ENCODE data around the gene EML4. TPM values are rescaled to one million over a fixed set of nuclear protein-coding genes. Genes with fewer than 3 reads are reported as not detected.

Gene EML4
- total RNA-seq, 4 donors from 2014 or later: 3.0 to 5.0 (median 4.6) TPM

DNA sequence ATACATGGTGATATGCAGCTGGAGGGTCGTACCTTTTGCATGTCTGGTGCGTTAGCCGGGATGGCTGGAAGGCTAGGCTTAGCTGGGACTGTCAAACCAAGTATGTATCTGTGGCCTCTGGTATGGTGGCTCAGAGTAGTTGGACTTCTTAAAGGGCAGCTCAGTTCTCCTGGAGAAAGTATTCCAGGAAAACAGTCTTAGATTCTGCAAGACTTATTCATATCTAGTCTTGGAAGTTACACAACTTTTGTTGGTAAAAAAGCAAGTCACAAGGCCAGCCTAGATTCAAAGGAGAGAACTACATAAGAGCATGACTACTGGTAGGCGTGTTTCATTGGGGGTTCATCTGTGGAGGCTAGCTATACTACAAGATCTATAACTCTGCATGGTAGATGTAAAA lies 45.5 kb downstream of the EML4 start:
- in situ Hi-C loops (cut with MboI; ENCODE audit: low sequenced_read_pairs in 4 of 4): no loop called here

DNA sequence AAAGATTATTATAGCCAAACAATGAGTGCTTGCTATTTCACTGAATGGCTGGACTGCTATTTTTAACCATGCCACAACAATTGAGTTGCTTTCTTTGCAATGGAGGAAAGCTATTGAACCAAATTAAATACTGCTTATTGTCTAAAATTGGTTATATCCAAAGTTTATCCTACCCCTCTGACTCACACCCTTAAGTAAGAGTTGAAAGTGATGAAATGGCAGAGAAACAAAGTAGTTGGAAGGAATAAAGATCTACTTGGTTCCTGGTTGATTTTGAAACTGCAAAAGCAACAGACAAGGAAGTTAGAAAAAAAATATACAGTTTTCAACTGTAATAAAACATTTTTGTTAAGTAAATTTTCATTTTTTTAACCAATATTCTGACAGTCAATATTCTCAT lies 47.5 kb downstream of the EML4 start:
- H3K27ac ChIP-seq: no peak overlapping the region
- no peak overlapping the region for H3K4me3 ChIP-seq
- H3K36me3 ChIP-seq: no peaks in the 10 kb centered on the region
- no peaks in the 10 kb centered on the region for H3K4me1 ChIP-seq
- in situ Hi-C loops (cut with MboI; ENCODE audit: low sequenced_read_pairs in 4 of 4): no loop called here
- intact Hi-C loops (cut with DNase I; ENCODE audit: low total_unique reads): no loop called here
- no peak for ATAC-seq
- DNase-seq: no peak
- no peaks in the 10 kb centered on the region for H3K9me3 ChIP-seq
- TF ChIP-seq, protein P1, sequence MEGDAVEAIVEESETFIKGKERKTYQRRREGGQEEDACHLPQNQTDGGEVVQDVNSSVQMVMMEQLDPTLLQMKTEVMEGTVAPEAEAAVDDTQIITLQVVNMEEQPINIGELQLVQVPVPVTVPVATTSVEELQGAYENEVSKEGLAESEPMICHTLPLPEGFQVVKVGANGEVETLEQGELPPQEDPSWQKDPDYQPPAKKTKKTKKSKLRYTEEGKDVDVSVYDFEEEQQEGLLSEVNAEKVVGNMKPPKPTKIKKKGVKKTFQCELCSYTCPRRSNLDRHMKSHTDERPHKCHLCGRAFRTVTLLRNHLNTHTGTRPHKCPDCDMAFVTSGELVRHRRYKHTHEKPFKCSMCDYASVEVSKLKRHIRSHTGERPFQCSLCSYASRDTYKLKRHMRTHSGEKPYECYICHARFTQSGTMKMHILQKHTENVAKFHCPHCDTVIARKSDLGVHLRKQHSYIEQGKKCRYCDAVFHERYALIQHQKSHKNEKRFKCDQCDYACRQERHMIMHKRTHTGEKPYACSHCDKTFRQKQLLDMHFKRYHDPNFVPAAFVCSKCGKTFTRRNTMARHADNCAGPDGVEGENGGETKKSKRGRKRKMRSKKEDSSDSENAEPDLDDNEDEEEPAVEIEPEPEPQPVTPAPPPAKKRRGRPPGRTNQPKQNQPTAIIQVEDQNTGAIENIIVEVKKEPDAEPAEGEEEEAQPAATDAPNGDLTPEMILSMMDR (IDR thresholded peaks at IDR 0.05 in 4 of 5, conservative IDR thresholded peaks at IDR 0.05 in 1 of 5): no peak
- TF ChIP-seq POLR2A (IDR thresholded peaks at IDR 0.05): no peak
- H3K27me3 ChIP-seq: no peaks in the 10 kb centered on the region

More for the DNA sequence above, 45.5 kb downstream of the EML4 start:
- H3K27ac ChIP-seq: no peak overlapping the region
- H3K9me3 ChIP-seq: no peaks in the 10 kb centered on the region
- DNase-seq (no peak), ATAC-seq (no peak)
- intact Hi-C loops (cut with DNase I; ENCODE audit: low total_unique reads): no loop called here
- no peaks in the 10 kb centered on the region for H3K4me1 ChIP-seq
- TF ChIP-seq POLR2A (IDR thresholded peaks at IDR 0.05): no peak
- TF ChIP-seq, protein P1 (IDR thresholded peaks at IDR 0.05 in 4 of 5, conservative IDR thresholded peaks at IDR 0.05 in 1 of 5): no peak
- H3K27me3 ChIP-seq: no peaks in the 10 kb centered on the region
- H3K4me3 ChIP-seq: no peak overlapping the region
- H3K36me3 ChIP-seq: no peaks in the 10 kb centered on the region

DNA sequence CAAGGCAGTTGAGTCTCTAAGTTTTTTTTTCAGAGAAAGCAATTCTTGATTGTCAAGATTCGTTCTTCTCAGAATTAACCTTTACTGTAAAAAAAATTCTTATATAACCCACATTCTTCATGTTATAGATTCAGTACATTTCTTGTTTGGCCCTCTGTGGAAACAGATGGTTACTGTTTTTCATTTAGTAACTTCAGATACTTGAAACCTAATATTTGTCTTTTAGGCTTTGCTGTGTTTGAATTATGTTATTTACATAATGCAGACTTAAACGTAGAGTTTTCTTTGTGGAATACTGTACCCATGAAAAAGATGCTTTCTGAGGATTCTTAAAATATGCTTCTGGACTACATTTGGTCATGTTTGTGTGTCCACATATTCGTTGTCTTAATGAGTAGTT lies 48.2 kb downstream of the EML4 start:
- Histone ChIP-seq H3K36me3 (no peaks in the 10 kb centered on the region), H3K27me3 (no peaks in the 10 kb centered on the region), H3K9me3 (no peaks in the 10 kb centered on the region), H3K4me1 (peaks cover 0 to 4% of the 10 kb centered on the region in 2 donors), H3K27ac (no peak overlapping the region), H3K4me3 (no peak overlapping the region)
- intact Hi-C loops (cut with DNase I; ENCODE audit: low total_unique reads): no loop called here
- ATAC-seq: no peak
- in situ Hi-C loops (cut with MboI; ENCODE audit: low sequenced_read_pairs in 4 of 4): no loop called here
- TF ChIP-seq, protein P1 (IDR thresholded peaks at IDR 0.05 in 4 of 5, conservative IDR thresholded peaks at IDR 0.05 in 1 of 5): no peak
- no peak for TF ChIP-seq POLR2A (IDR thresholded peaks at IDR 0.05)
- DNase-seq: no peak

DNA sequence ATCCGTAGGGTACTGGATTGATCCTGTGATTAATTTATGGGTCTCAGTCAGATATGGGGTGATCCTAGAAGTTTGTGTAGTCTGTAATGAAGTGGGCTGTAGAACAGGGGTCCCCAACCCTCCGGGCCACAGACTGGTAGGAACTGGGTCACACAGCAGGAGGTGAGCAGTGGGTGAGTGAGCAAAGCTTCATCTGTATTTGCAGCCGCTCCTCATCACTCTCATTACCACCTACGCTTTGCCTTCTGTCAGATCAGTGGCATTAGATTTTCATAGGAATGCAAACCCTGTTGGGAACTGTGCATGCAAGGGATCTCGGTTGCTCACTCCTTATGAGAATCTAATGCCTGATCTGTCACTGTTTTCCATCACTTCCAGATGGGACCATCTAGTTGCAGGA lies 48.8 kb downstream of the EML4 start:
- Histone ChIP-seq H3K4me1 (peaks cover 0 to 4% of the 10 kb centered on the region in 2 donors), H3K36me3 (no peaks in the 10 kb centered on the region), H3K27ac (no peak overlapping the region), H3K9me3 (no peaks in the 10 kb centered on the region), H3K27me3 (no peaks in the 10 kb centered on the region), H3K4me3 (no peak overlapping the region)
- intact Hi-C loops (cut with DNase I; ENCODE audit: low total_unique reads) (no loop called here), in situ Hi-C loops (cut with MboI; ENCODE audit: low sequenced_read_pairs in 4 of 4) (no loop called here)
- TF ChIP-seq POLR2A (IDR thresholded peaks at IDR 0.05): no peak
- TF ChIP-seq, protein P1 (IDR thresholded peaks at IDR 0.05 in 4 of 5, conservative IDR thresholded peaks at IDR 0.05 in 1 of 5): no peak
- ATAC-seq: no peak
- no peak for DNase-seq

DNA sequence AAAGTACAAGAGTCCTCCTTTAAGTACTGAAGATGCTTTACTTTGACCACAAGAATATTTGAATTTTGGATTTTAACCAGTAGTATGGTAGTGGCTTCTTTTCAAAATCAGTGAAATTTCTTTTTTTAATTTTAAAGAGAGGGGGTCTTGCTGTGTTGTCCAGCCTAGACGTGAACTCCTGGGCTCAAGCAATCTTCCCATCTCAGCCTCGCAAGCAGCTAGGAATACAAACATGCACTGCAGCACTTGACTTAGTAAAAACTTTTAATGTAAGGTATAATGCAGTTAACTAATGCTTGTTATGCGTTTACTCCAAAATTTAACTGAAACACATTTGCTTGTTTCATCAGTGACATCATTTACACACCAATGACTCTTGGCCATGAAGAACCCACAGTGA lies 49.6 kb downstream of the EML4 start:
- Histone ChIP-seq H3K36me3 (no peaks in the 10 kb centered on the region), H3K4me1 (peaks cover 0 to 4% of the 10 kb centered on the region in 2 donors), H3K27me3 (no peaks in the 10 kb centered on the region), H3K27ac (no peak overlapping the region), H3K4me3 (no peak overlapping the region), H3K9me3 (no peaks in the 10 kb centered on the region)
- DNase-seq (no peak), ATAC-seq (no peak)
- TF ChIP-seq, protein P1 (IDR thresholded peaks at IDR 0.05 in 4 of 5, conservative IDR thresholded peaks at IDR 0.05 in 1 of 5): no peak
- intact Hi-C loops (cut with DNase I; ENCODE audit: low total_unique reads): no loop called here
- in situ Hi-C loops (cut with MboI; ENCODE audit: low sequenced_read_pairs in 4 of 4): no loop called here

All from gastrocnemius medialis (tissue), 4 donors.